ENCODE data around the gene PLCG1. TPM values are rescaled to one million over a fixed set of nuclear protein-coding genes. Genes with fewer than 3 reads are reported as not detected.

Gene PLCG1
- total and polyA plus RNA-seq, 4 donors: 2.0 to 30.4 (median 16.1) TPM

GRCh38 chr20:41095110-41095969, 42.0 kb upstream of the PLCG1 start (continued):
- TF ChIP-seq, protein P1, sequence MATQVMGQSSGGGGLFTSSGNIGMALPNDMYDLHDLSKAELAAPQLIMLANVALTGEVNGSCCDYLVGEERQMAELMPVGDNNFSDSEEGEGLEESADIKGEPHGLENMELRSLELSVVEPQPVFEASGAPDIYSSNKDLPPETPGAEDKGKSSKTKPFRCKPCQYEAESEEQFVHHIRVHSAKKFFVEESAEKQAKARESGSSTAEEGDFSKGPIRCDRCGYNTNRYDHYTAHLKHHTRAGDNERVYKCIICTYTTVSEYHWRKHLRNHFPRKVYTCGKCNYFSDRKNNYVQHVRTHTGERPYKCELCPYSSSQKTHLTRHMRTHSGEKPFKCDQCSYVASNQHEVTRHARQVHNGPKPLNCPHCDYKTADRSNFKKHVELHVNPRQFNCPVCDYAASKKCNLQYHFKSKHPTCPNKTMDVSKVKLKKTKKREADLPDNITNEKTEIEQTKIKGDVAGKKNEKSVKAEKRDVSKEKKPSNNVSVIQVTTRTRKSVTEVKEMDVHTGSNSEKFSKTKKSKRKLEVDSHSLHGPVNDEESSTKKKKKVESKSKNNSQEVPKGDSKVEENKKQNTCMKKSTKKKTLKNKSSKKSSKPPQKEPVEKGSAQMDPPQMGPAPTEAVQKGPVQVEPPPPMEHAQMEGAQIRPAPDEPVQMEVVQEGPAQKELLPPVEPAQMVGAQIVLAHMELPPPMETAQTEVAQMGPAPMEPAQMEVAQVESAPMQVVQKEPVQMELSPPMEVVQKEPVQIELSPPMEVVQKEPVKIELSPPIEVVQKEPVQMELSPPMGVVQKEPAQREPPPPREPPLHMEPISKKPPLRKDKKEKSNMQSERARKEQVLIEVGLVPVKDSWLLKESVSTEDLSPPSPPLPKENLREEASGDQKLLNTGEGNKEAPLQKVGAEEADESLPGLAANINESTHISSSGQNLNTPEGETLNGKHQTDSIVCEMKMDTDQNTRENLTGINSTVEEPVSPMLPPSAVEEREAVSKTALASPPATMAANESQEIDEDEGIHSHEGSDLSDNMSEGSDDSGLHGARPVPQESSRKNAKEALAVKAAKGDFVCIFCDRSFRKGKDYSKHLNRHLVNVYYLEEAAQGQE (IDR thresholded peaks at IDR 0.05): no peak
- TF ChIP-seq RXRA (IDR thresholded peaks at IDR 0.05): no peak

DNA sequence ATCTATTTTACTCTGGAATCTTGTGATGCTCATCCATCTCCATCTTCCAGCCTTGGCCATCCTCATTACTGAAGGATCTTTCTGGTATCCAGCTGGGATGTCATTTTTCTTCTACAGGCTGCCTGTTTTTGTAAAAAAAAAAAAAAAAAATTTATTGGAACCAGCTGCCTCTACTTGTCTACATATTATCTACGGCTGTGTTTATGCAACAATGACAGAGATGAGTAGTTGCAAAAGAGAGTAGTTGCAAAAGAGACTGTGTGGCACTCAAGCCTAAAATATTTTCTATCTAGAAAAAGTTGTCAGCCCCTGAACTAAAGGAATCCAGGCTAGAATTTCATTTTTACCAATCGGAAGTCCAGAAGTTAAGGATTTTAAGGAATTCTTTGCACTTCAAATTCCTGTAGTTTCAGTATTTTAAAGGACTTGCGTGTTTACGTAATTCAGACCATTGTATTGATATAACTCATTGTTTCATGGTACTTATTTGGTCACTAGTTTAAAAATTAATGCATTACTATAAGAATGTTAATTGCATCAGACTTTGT, 38.6 kb upstream of the PLCG1 start:
- peaks cover 0 to 15% (median 13%) of the 10 kb centered on the region in 4 donors for H3K4me1 ChIP-seq (ENCODE audit: control insufficient read depth in 4 of 4, insufficient read depth in 4 of 4, low read length in 3 of 4)
- peaks cover 14 to 54% (median 43%) of the 10 kb centered on the region in 4 donors for H3K36me3 ChIP-seq (ENCODE audit: control insufficient read depth in 4 of 4, insufficient read depth in 3 of 4, low read depth in 1 of 4, low read length in 3 of 4)
- H3K4me3 ChIP-seq (ENCODE audit: low read depth in 1 of 3, low read length in 3 of 3): no peak overlapping the region
- H3K27ac ChIP-seq (ENCODE audit: low read depth in 1 of 2, low read length in 2 of 2): peak overlapping the region in 1 of 2 donors; percentile 7
- peak in 1 of 2 donors; percentile 14 for TF ChIP-seq RAD21 (IDR thresholded peaks at IDR 0.05)
- peak in 1 of 2 donors; percentile 24 for TF ChIP-seq HNF4A (conservative IDR thresholded peaks at IDR 0.05)
- TF ChIP-seq YY1 (IDR thresholded peaks at IDR 0.05): peak; percentile 13
- TF ChIP-seq RXRA (IDR thresholded peaks at IDR 0.05): no peak
- peak in 1 of 2 donors; percentile 42 for TF ChIP-seq JUND (IDR thresholded peaks at IDR 0.05)
- no peaks in the 10 kb centered on the region for H3K9me3 ChIP-seq (ENCODE audit: control insufficient read depth in 4 of 4, low read length in 3 of 4)
- H3K9ac ChIP-seq (ENCODE audit: low read depth in 1 of 2, low read length in 2 of 2): no peak overlapping the region
- no peaks in the 10 kb centered on the region for H3K27me3 ChIP-seq (ENCODE audit: control insufficient read depth in 4 of 4, insufficient read depth in 4 of 4, low read length in 3 of 4)
- no peak for DNase-seq (ENCODE audit: low spot score)
- WGBS: 55% methylated on average over 4 of the region's 4 CpGs

GRCh38 chr20:41100001-41100480, 37.3 kb upstream of the PLCG1 start:
- H3K27me3 ChIP-seq (ENCODE audit: control insufficient read depth in 4 of 4, insufficient read depth in 4 of 4, low read length in 3 of 4): no peaks in the 10 kb centered on the region
- DNase-seq (ENCODE audit: low spot score): no peak
- H3K9me3 ChIP-seq (ENCODE audit: control insufficient read depth in 4 of 4, low read length in 3 of 4): no peaks in the 10 kb centered on the region
- TF ChIP-seq TAF1 (conservative IDR thresholded peaks at IDR 0.05): no peak
- TF ChIP-seq FOXA2 (IDR thresholded peaks at IDR 0.05): no peak
- TF ChIP-seq EGR1 (IDR thresholded peaks at IDR 0.05; ENCODE audit: low read depth in 2 of 2): no peak
- TF ChIP-seq NR2F2 (IDR thresholded peaks at IDR 0.05): no peak
- no peak overlapping the region for H3K9ac ChIP-seq (ENCODE audit: low read depth in 1 of 2, low read length in 2 of 2)
- peaks cover 14 to 56% (median 48%) of the 10 kb centered on the region in 4 donors for H3K36me3 ChIP-seq (ENCODE audit: control insufficient read depth in 4 of 4, insufficient read depth in 3 of 4, low read depth in 1 of 4, low read length in 3 of 4)
- no peak overlapping the region for H3K27ac ChIP-seq (ENCODE audit: low read depth in 1 of 2, low read length in 2 of 2)
- no peak overlapping the region for H3K4me3 ChIP-seq (ENCODE audit: low read depth in 1 of 3, low read length in 3 of 3)
- 97% methylated on average over 9 of the region's 9 CpGs for WGBS
- peaks cover 0 to 14% (median 13%) of the 10 kb centered on the region in 4 donors for H3K4me1 ChIP-seq (ENCODE audit: control insufficient read depth in 4 of 4, insufficient read depth in 4 of 4, low read length in 3 of 4)

GRCh38 chr20:41101660-41102059, 35.7 kb upstream of the PLCG1 start:
- Histone ChIP-seq H3K9ac (ENCODE audit: low read depth in 1 of 2, low read length in 2 of 2) (no peak overlapping the region), H3K4me3 (ENCODE audit: low read depth in 1 of 3, low read length in 3 of 3) (no peak overlapping the region), H3K36me3 (ENCODE audit: control insufficient read depth in 4 of 4, insufficient read depth in 3 of 4, low read depth in 1 of 4, low read length in 3 of 4) (peaks cover 14 to 57% (median 44%) of the 10 kb centered on the region in 4 donors), H3K27ac (ENCODE audit: low read depth in 1 of 2, low read length in 2 of 2) (no peak overlapping the region), H3K9me3 (ENCODE audit: control insufficient read depth in 4 of 4, low read length in 3 of 4) (no peaks in the 10 kb centered on the region), H3K27me3 (ENCODE audit: control insufficient read depth in 4 of 4, insufficient read depth in 4 of 4, low read length in 3 of 4) (no peaks in the 10 kb centered on the region), H3K4me1 (ENCODE audit: control insufficient read depth in 4 of 4, insufficient read depth in 4 of 4, low read length in 3 of 4) (peaks cover 0 to 10% (median 9%) of the 10 kb centered on the region in 4 donors)
- WGBS: 90% methylated on average over 2 of the region's 2 CpGs
- no peak for DNase-seq (ENCODE audit: low spot score)
- TF ChIP-seq FOXA1 (IDR thresholded peaks at IDR 0.05): no peak
- TF ChIP-seq, protein P2, sequence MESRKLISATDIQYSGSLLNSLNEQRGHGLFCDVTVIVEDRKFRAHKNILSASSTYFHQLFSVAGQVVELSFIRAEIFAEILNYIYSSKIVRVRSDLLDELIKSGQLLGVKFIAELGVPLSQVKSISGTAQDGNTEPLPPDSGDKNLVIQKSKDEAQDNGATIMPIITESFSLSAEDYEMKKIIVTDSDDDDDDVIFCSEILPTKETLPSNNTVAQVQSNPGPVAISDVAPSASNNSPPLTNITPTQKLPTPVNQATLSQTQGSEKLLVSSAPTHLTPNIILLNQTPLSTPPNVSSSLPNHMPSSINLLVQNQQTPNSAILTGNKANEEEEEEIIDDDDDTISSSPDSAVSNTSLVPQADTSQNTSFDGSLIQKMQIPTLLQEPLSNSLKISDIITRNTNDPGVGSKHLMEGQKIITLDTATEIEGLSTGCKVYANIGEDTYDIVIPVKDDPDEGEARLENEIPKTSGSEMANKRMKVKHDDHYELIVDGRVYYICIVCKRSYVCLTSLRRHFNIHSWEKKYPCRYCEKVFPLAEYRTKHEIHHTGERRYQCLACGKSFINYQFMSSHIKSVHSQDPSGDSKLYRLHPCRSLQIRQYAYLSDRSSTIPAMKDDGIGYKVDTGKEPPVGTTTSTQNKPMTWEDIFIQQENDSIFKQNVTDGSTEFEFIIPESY (IDR thresholded peaks at IDR 0.05): no peak
- no peak for TF ChIP-seq MAX (IDR thresholded peaks at IDR 0.05)
- no peak for TF ChIP-seq JUND (IDR thresholded peaks at IDR 0.05)
- TF ChIP-seq FOXA2 (IDR thresholded peaks at IDR 0.05): no peak
- TF ChIP-seq ATF3 (IDR thresholded peaks at IDR 0.05): no peak
- no peak for TF ChIP-seq NR2F2 (IDR thresholded peaks at IDR 0.05)
- no peak for TF ChIP-seq SP1 (IDR thresholded peaks at IDR 0.05)
- TF ChIP-seq HNF4A (conservative IDR thresholded peaks at IDR 0.05): no peak

Data from liver (tissue), 9 donors.